ENCODE results near the gene WAPL. TPM values are rescaled to one million over a fixed set of nuclear protein-coding genes. Genes with fewer than 3 reads are reported as not detected.

Gene WAPL
- total and polyA plus RNA-seq, 2 of the 13 experiments (the other 11 are each of a cell fraction or from before 2014, with no cell fraction given), result 13.2 to 43.5 TPM

DNA sequence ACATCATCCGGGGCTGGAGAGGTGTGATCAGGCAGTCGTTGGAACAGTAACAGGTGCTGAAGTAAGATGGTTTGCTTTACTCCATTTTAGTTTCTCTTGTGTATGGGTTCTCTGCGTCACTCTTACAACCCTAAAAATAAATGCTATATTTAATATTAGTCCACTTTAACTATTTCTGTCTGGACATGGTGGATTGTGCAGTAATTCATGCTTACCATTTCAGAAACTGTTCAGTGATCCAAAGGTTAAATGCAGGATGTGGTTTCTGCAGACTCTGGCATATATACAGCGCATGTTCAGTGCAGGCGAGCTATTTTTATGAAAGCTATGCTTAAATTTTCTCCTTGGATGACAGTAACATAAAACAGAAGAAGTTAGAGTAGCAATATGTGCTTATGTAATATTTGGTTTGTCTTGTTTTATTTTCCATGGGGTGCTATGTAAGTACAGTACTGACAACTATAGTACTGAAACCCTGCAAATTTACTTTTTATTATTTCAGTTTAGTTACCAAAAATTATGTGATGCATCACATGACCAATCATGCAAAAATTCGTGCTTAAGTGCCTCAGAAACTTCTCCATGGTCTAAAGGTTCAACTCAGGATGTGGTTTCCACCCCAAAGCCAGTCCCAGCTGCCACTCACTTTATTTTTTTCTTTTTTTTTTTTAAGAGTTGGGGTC is 108.4 kb downstream of the WAPL start:
- 90% methylated on average over 6 of the region's 6 CpGs for WGBS (ENCODE audit: low lambda C conversion rate)
- in situ Hi-C loops (cut with HindIII; ENCODE audit: extremely low pct_ligation_motif_present, low pct_unique_long_range_greater_than_20kb), result no loop called here

More for the DNA sequence above, 108.4 kb downstream of the WAPL start:
- ChIA-PET POLR2A (no interaction called here), CTCF (ENCODE audit: low intra/inter-chr PET ratio, low total read pairs) (no interaction called here)
- Histone ChIP-seq H3K27me3 (ENCODE audit: control insufficient read depth in 1 of 2, insufficient read depth in 2 of 2, low read length in 2 of 2) (no peaks in the 10 kb centered on the region), H2AFZ (ENCODE audit: low read length) (no peak overlapping the region), H3K36me3 (replicated peaks in 1 of 2; ENCODE audit: control insufficient read depth in 1 of 2, insufficient read depth in 2 of 2, low read length in 2 of 2) (no peaks in the 10 kb centered on the region), H3K4me3 (replicated peaks in 1 of 3; ENCODE audit: insufficient read depth in 1 of 3, low read depth in 2 of 3, low read length in 3 of 3) (no peak overlapping the region), H3K9me3 (ENCODE audit: low read length) (no peaks in the 10 kb centered on the region), H3K4me2 (ENCODE audit: low read depth, low read length) (no peak overlapping the region), H3K4me1 (ENCODE audit: insufficient read depth, low read length) (peaks cover 37% of the 10 kb centered on the region), H3K27ac (ENCODE audit: extremely low read length, insufficient read depth, low read length) (no peak overlapping the region), H3K9ac (ENCODE audit: insufficient read depth, low read depth, low read length) (no peak overlapping the region), H4K20me1 (ENCODE audit: insufficient read depth, low read length) (no peaks in the 10 kb centered on the region), H3K79me2 (ENCODE audit: insufficient read depth, low read length) (no peaks in the 10 kb centered on the region)
- BruUV-seq (replicated peaks), result no TSS peak
- DNase-seq (ENCODE audit: low spot score), result no peak
- intact Hi-C loops (cut with micrococcal nuclease; ENCODE audit: unreplicated experiment), result no loop called here
- TF ChIP-seq RFX5 (IDR thresholded peaks at IDR 0.05; ENCODE audit: low read depth, low read length) (no peak), AGO1 (IDR thresholded peaks at IDR 0.05; ENCODE audit: low read depth, low read length, poor library complexity, severe bottlenecking) (no peak), ERF (CRISPR knock-in tag; IDR thresholded peaks at IDR 0.05) (no peak), ZFP91 (CRISPR knock-in tag; IDR thresholded peaks at IDR 0.05; ENCODE audit: borderline replicate concordance) (no peak), ZC3H13 (CRISPR knock-in tag; IDR thresholded peaks at IDR 0.05) (no peak), THYN1 (CRISPR knock-in tag; IDR thresholded peaks at IDR 0.05; ENCODE audit: borderline replicate concordance, low read depth) (no peak)
- FAIRE-seq, result no peak
- ATAC-seq, result no peak
